A204.1 (cell line): ENCODE data around the gene GRM5.
"Not testable (repeated sequence)": the region's sequence is repeated elsewhere in the genome, so short reads cannot be mapped to it uniquely, and the experiment has no call there.

Experiments
- FAIRE-seq: peaks from 2 replicates; lab custom pipeline; 2012; peaks lifted over from hg19 to GRCh38; lab: Jason Lieb, UNC

GRM5 gene

GRCh38 chr11:88972210-88972609 is 93.6 kb downstream of the GRM5 start:
- no peak for FAIRE-seq

GRCh38 chr11:88961621-88962020 is 104.2 kb downstream of the GRM5 start:
- FAIRE-seq: not testable (repeated sequence)

- not testable (repeated sequence) for FAIRE-seq
Measured at GRCh38 chr11:88959857-88960256, 105.9 kb downstream of the GRM5 start.

- FAIRE-seq: no peak
Measured at GRCh38 chr11:88950975-88951374, 114.8 kb downstream of the GRM5 start.

- not testable (repeated sequence) for FAIRE-seq
Measured at GRCh38 chr11:88948908-88949307, 116.9 kb downstream of the GRM5 start.

GRCh38 chr11:88947843-88948572 is 117.8 kb downstream of the GRM5 start:
- not testable (repeated sequence) for FAIRE-seq

GRCh38 chr11:88929665-88930064 is 136.1 kb downstream of the GRM5 start:
- not testable (repeated sequence) for FAIRE-seq

GRCh38 chr11:88917065-88917464 is 148.7 kb downstream of the GRM5 start:
- FAIRE-seq: not testable (repeated sequence)

- no peak for FAIRE-seq
Measured at GRCh38 chr11:88909500-88909899, 156.3 kb downstream of the GRM5 start.

GRCh38 chr11:88901436-88901835 is 164.3 kb downstream of the GRM5 start:
- FAIRE-seq: not testable (repeated sequence)

- not testable (repeated sequence) for FAIRE-seq
Measured at GRCh38 chr11:88888855-88889254, 176.9 kb downstream of the GRM5 start.

GRCh38 chr11:88886796-88887195 is 179.0 kb downstream of the GRM5 start:
- no peak for FAIRE-seq

GRCh38 chr11:88882800-88883199 is 183.0 kb downstream of the GRM5 start:
- FAIRE-seq: not testable (repeated sequence)

GRCh38 chr11:88861618-88862017 is 204.2 kb downstream of the GRM5 start:
- no peak for FAIRE-seq

GRCh38 chr11:88860431-88860830 is 205.4 kb downstream of the GRM5 start:
- not testable (repeated sequence) for FAIRE-seq

GRCh38 chr11:88853963-88854362 is 211.8 kb downstream of the GRM5 start:
- not testable (repeated sequence) for FAIRE-seq

GRCh38 chr11:88851547-88851946 is 214.2 kb downstream of the GRM5 start:
- FAIRE-seq: not testable (repeated sequence)

GRCh38 chr11:88849773-88850172 is 216.0 kb downstream of the GRM5 start:
- FAIRE-seq: not testable (repeated sequence)

- FAIRE-seq: no peak
Measured at GRCh38 chr11:88849368-88849767, 216.4 kb downstream of the GRM5 start.

GRCh38 chr11:88846266-88846665 is 219.5 kb downstream of the GRM5 start:
- not testable (repeated sequence) for FAIRE-seq

GRCh38 chr11:88844941-88845340 is 220.8 kb downstream of the GRM5 start:
- FAIRE-seq: not testable (repeated sequence)

GRCh38 chr11:88843766-88844426 is 221.9 kb downstream of the GRM5 start:
- FAIRE-seq: not testable (repeated sequence)

- FAIRE-seq: not testable (repeated sequence)
Measured at GRCh38 chr11:88838139-88838538, 227.6 kb downstream of the GRM5 start.

GRCh38 chr11:88835709-88836108 is 230.1 kb downstream of the GRM5 start:
- not testable (repeated sequence) for FAIRE-seq
